Measurements from ENCODE around the gene ARHGEF16. TPM values are rescaled to one million over a fixed set of nuclear protein-coding genes. Genes with fewer than 3 reads are reported as not detected.

The ARHGEF16 gene
- total RNA-seq, 1 donor: 0.18 TPM

DNA sequence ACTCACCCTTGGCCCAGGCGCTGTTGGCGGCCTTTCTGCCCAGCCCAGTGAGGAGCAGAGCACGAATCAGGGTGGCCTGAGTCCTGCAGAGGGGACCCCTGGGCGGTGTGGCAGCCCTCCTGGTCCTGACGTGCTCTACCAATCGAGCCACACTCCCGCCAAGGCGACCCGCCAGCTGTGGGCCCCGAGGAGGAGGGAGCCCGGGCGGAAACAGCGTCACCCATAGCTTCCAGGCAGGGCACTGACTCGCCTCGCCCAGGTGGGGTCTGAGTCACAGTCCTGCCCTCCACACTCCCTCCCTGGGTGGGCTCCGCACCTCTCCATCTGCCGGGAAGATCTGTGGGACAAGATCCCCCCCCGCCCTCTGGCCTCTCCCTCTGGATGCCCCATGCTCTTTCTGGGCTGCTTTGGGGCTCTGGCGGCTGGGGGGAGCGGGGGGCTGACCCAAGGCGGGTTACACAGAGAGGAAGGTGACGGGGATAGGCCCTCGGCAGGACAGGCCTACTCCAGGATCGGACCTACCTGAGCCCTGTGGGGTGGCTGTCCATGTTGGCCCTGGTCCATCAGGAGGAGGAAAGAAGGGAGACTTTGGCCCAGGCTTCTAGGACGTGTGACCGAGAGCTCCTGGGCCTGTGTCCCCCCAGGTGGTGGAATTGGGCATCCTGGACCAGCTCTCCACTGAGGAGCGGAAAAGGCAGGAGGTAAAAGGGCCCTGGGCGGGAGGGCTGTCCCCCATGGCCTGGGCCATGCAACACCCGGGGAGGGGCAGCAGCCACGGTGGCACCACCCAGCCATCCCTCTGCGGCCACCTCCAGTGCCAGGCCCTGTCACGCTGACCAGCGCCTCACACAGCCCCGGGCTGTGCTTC lies 14.0 kb downstream of the ARHGEF16 start:
- H3K4me3 ChIP-seq (ENCODE audit: low read depth, low read length): no peak overlapping the region
- TF ChIP-seq, protein P1, sequence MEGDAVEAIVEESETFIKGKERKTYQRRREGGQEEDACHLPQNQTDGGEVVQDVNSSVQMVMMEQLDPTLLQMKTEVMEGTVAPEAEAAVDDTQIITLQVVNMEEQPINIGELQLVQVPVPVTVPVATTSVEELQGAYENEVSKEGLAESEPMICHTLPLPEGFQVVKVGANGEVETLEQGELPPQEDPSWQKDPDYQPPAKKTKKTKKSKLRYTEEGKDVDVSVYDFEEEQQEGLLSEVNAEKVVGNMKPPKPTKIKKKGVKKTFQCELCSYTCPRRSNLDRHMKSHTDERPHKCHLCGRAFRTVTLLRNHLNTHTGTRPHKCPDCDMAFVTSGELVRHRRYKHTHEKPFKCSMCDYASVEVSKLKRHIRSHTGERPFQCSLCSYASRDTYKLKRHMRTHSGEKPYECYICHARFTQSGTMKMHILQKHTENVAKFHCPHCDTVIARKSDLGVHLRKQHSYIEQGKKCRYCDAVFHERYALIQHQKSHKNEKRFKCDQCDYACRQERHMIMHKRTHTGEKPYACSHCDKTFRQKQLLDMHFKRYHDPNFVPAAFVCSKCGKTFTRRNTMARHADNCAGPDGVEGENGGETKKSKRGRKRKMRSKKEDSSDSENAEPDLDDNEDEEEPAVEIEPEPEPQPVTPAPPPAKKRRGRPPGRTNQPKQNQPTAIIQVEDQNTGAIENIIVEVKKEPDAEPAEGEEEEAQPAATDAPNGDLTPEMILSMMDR (IDR thresholded peaks at IDR 0.05; ENCODE audit: insufficient read depth, low read length): no peak
- DNase-seq (ENCODE audit: low read depth): no peak

- DNase-seq (ENCODE audit: low read depth): no peak
- no peak overlapping the region for H3K4me3 ChIP-seq (ENCODE audit: low read depth, low read length)
- TF ChIP-seq, protein P1 (IDR thresholded peaks at IDR 0.05; ENCODE audit: insufficient read depth, low read length): no peak
These were observed 14.8 kb downstream of the ARHGEF16 start for GRCh38 chr1:3469104-3469848.

DNA sequence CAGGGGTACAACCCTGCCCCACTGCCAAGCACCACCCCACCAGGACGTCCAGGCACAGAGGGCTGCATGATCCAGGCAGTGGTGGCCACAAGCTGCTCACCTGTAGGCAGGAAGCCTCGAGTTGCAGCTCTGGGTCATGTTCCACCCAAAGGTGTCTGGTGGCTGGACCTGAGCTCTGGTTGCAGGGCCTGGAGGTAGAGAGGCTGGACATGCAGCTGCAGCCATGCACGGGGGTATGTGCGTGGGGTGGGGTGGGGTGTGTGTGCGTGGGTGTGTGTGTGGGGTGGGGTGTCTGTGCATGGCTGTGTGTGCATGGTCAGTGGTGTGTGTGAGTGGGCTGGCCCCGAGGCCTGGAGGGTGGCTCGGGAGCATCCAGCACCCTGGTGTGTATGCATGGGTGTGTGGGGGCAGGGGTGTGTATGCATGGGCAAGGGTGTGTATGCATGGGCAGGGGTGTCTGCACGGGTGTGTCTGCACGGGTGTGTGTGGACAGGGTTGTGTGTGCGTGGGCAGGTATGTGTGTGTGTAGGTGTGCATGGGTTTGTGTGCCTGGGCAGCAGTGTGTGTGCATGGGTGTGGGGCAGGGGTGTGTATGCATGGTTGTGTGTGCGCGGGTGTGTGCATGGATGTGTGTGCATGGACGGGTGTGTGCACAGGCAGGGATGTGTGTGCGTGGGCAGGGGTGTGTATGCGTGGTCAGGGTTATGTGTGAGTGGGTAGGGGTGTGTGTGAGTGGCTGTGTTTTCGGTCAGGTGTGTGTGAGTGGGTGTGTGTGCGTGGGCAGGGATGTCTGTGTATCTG lies 15.6 kb downstream of the ARHGEF16 start:
- TF ChIP-seq, protein P1 (IDR thresholded peaks at IDR 0.05; ENCODE audit: insufficient read depth, low read length): no peak
- no peak for DNase-seq (ENCODE audit: low read depth)
- no peak overlapping the region for H3K4me3 ChIP-seq (ENCODE audit: low read depth, low read length)

DNA sequence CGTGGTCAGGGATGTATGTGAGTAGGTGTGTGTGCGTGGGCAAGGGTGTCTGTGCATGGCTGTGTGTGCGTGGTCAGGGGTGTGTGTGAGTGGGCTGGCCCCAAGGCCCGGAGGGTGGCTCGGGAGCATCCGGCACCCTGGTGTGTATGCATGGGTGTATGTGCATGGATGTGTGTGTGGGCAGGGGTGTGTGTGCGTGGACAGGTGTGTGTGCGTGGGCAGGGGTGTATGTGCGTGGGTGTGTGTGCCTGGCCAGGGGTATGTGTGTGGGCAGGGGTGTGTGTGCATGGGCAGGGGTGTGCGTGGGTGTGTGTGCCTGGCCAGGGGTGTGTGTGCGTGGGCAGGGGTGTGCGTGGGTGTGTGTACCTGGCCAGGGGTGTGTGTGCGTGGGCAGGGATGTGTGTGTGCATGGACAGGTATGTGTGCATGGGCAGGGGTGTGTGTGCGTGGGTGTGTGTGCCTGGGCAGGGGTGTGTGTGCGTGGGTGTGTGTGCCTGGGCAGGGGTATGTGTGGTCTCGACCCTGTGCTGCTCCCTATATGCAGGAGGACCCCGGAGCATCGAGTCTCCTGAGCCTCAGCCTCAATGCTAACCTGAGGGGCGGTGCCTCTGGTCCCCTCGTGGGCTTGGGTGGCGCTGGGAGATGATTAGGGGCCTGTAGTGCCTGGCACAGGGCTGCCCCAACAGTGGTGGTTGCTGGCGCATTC lies 16.3 kb downstream of the ARHGEF16 start:
- no peak overlapping the region for H3K4me3 ChIP-seq (ENCODE audit: low read depth, low read length)
- TF ChIP-seq, protein P1 (IDR thresholded peaks at IDR 0.05; ENCODE audit: insufficient read depth, low read length): no peak
- DNase-seq (ENCODE audit: low read depth): no peak

DNA sequence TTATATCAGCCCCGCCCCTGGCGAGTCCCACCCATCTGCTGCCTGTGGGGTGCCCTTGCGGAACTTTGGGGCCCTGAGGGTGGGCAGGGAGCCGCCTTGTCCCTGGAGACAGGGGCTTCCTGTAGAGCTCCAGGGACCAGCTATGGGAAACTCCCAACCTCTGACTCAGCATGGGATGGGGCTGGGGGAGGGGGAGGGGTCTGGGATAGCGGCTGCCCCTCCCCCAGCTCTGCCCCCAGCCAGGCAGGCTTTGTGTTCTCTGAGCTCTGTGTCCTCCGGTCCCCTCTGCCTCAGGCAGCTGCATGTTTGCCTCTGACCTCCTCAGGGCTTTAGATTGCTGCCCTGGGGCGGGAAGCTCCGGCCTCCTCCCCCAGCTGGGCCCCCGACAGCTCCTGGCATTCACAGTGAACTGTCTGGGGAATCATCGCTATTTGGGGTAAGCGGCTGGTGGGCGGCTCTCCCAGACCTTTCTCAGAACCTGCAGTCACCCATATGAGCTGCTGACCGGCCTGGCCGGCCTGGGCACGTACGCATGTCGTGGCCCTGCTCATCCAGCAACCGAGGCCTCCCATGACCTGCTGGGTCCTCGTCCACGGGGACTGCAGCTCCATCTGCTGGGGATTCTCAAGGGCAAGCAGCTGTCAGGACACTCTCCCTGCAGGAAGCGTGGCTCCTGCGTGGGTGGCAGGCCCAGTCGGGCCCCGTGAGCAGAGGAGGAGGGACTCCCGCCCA lies 17.1 kb downstream of the ARHGEF16 start:
- H3K4me3 ChIP-seq (ENCODE audit: low read depth, low read length): no peak overlapping the region
- TF ChIP-seq, protein P1 (IDR thresholded peaks at IDR 0.05; ENCODE audit: insufficient read depth, low read length): peak; percentile 42
- DNase-seq (ENCODE audit: low read depth): peak; percentile 24

Data from fibroblast of the aortic adventitia (primary cell).